ENCODE results near the gene CCND1. TPM values are rescaled to one million over a fixed set of nuclear protein-coding genes. Genes with fewer than 3 reads are reported as not detected.

Gene CCND1
- total RNA-seq, 5 donors from 2014 or later (not counting 1 experiment from before 2014, with no cell fraction given) = 1.0 to 4.2 (median 2.8) TPM

DNA sequence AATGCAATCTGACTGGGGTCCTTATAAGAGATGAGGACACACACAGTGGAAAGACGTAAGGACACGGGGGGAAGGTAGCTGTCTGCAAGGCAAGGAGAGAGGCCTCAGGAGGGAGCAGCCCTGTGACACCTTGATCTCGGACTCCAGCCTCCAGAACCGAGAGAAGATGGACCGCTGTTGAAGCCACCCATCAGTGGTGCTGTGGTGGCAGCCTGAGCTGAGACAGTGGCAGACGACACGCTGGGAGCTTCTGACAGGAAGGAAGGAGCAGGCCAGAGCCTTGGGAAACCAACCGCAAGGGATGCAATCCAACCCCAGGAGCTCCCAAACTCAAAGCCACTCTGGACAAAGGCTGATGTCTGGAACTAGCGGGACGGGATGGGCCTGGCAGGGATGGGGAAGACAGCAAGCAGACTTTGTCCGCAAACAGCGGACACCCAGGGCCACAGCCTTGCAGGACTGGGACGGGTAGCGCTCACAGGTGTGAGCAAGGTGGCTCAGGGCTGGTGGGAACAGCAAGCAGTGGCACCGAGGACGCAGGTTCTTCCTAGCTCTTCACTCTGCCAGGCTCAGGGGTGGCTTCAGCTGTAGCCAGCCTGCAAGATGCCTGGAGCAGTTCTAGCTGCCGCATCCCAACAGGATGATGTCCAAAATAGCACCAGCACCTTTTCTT, 23.3 kb downstream of the CCND1 start:
- Histone ChIP-seq H3K27me3 (replicated peaks in 1 of 2; ENCODE audit: control insufficient read depth in 2 of 2, extremely low read depth in 1 of 2, insufficient read depth in 2 of 2, low read length in 1 of 2) (no peaks in the 10 kb centered on the region), H3K4me3 (ENCODE audit: control insufficient read depth in 1 of 2, extremely low read depth in 1 of 2, low read length in 1 of 2) (no peak overlapping the region), H3K9me3 (no peaks in the 10 kb centered on the region), H3K27ac (ENCODE audit: low read length) (no peak overlapping the region), H3K36me3 (ENCODE audit: control insufficient read depth in 2 of 2, extremely low read depth in 1 of 2, insufficient read depth in 1 of 2, low read length in 1 of 2) (peaks cover 15 to 41% of the 10 kb centered on the region in 2 donors), H3K4me1 (ENCODE audit: control insufficient read depth in 1 of 2, extremely low read depth in 1 of 2, insufficient read depth in 2 of 2, low read length in 2 of 2) (no peaks in the 10 kb centered on the region)
- Mint-ChIP-seq H3K36me3 (peaks cover 34% of the 10 kb centered on the region), H3K4me3 (no peak overlapping the region), H3K4me1 (peaks cover 0 to 5% (median 3%) of the 10 kb centered on the region in 3 donors), H3K27ac (no peak overlapping the region), H3K9me3 (no peaks in the 10 kb centered on the region), H3K27me3 (no peaks in the 10 kb centered on the region)
- CTCF ChIA-PET = no interaction called here
- POLR2A ChIA-PET = no interaction called here
- WGBS (ENCODE audit: insufficient coverage) = 96% methylated on average over 17 of the region's 17 CpGs
- no peak for DNase-seq
- no peak for ATAC-seq (replicated peaks in 1 of 4)

DNA sequence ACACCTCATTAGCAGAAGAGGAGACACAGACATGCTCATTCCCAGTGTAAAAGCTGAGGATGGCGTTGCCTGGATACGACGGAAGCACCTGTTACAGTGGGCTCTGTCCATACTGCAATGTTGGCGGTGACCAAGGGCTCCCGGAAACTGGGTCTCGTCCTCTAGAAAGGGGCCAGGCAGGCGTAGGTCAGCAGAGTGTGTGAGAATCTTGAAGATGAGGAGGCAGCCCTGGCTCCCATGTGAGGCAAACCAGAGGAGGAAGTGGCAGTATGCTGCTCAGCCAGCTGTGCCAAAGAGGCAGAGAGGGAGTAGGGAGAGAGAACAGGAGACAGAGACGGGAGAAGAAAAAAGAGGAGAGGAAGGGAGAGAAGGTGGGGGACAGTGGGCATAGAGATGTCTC, 23.9 kb downstream of the CCND1 start:
- Mint-ChIP-seq H3K27me3 (no peaks in the 10 kb centered on the region), H3K36me3 (peaks cover 34% of the 10 kb centered on the region), H3K4me1 (peaks cover 0 to 6% (median 4%) of the 10 kb centered on the region in 3 donors), H3K4me3 (no peak overlapping the region), H3K27ac (no peak overlapping the region), H3K9me3 (no peaks in the 10 kb centered on the region)
- Histone ChIP-seq H3K36me3 (ENCODE audit: control insufficient read depth in 2 of 2, extremely low read depth in 1 of 2, insufficient read depth in 1 of 2, low read length in 1 of 2) (peaks cover 19 to 45% of the 10 kb centered on the region in 2 donors), H3K4me1 (ENCODE audit: control insufficient read depth in 1 of 2, extremely low read depth in 1 of 2, insufficient read depth in 2 of 2, low read length in 2 of 2) (no peaks in the 10 kb centered on the region), H3K9me3 (no peaks in the 10 kb centered on the region), H3K4me3 (ENCODE audit: control insufficient read depth in 1 of 2, extremely low read depth in 1 of 2, low read length in 1 of 2) (no peak overlapping the region), H3K27me3 (replicated peaks in 1 of 2; ENCODE audit: control insufficient read depth in 2 of 2, extremely low read depth in 1 of 2, insufficient read depth in 2 of 2, low read length in 1 of 2) (no peaks in the 10 kb centered on the region), H3K27ac (ENCODE audit: low read length) (no peak overlapping the region)
- ATAC-seq (replicated peaks in 1 of 4) (no peak), DNase-seq (no peak)
- CTCF ChIA-PET = no interaction called here
- POLR2A ChIA-PET = interaction anchor here in 1 of 2 donors (0.6 kb wide), 1 partner anchor 50 kb away, joined by 3 read pairs; no protein-coding TSS in a partner anchor
- 95% methylated on average over 8 of the region's 8 CpGs for WGBS (ENCODE audit: insufficient coverage)

DNA sequence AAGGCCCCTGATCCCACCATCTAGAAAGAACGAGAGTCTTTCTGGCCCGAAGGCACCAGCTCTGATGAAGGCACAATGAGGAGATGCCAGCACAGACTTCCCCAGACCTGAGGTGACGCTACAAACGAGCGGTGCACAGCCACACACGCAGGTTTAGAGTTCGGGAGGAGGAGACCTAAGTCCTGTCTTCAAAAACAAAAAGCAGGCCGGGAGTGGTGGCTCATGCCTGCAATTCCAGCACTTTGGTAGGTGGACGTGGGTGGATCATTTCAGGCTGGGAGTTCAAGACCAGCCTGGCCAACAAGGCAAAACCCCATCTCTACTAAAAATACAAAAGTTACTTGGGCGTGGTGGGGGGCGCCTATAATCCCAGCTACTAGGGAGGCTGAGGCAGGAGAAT, 24.7 kb downstream of the CCND1 start:
- Histone ChIP-seq H3K9me3 (no peaks in the 10 kb centered on the region), H3K27ac (ENCODE audit: low read length) (no peak overlapping the region), H3K4me1 (ENCODE audit: control insufficient read depth in 1 of 2, extremely low read depth in 1 of 2, insufficient read depth in 2 of 2, low read length in 2 of 2) (no peaks in the 10 kb centered on the region), H3K27me3 (replicated peaks in 1 of 2; ENCODE audit: control insufficient read depth in 2 of 2, extremely low read depth in 1 of 2, insufficient read depth in 2 of 2, low read length in 1 of 2) (no peaks in the 10 kb centered on the region), H3K4me3 (ENCODE audit: control insufficient read depth in 1 of 2, extremely low read depth in 1 of 2, low read length in 1 of 2) (no peak overlapping the region), H3K36me3 (ENCODE audit: control insufficient read depth in 2 of 2, extremely low read depth in 1 of 2, insufficient read depth in 1 of 2, low read length in 1 of 2) (peaks cover 19 to 52% of the 10 kb centered on the region in 2 donors)
- Mint-ChIP-seq H3K27me3 (no peaks in the 10 kb centered on the region), H3K27ac (no peak overlapping the region), H3K9me3 (no peaks in the 10 kb centered on the region), H3K36me3 (peaks cover 39% of the 10 kb centered on the region), H3K4me3 (no peak overlapping the region), H3K4me1 (peaks cover 8 to 13% (median 12%) of the 10 kb centered on the region in 3 donors)
- DNase-seq = no peak
- POLR2A ChIA-PET = interaction anchor here in 1 of 2 donors (0.6 kb wide), 1 partner anchor 51 kb away, joined by 3 read pairs; no protein-coding TSS in a partner anchor
- WGBS (ENCODE audit: insufficient coverage) = 87% methylated on average over 6 of the region's 11 CpGs
- ATAC-seq (replicated peaks in 1 of 4) = no peak
- CTCF ChIA-PET = no interaction called here

DNA sequence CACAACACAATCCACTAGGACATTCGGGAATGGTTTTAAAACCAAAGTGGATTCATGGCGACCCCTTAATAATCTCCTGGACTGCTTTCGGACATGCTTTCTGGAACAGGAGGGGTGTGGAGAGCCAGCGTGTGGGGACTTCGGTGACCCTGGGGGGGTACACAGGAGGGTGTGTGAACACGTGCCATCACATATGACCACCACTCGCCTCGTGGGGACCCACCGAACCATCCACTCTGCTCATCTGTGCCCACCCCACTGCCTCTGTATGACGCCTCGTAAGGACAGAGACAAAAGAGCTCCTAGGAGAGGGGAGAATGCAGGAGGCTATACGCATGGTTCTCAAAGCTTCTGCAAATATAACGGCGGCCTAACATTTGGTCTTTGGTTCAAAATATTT, 25.3 kb downstream of the CCND1 start:
- Mint-ChIP-seq H3K27me3 (no peaks in the 10 kb centered on the region), H3K36me3 (peaks cover 40% of the 10 kb centered on the region), H3K4me1 (peaks cover 8 to 13% (median 12%) of the 10 kb centered on the region in 3 donors), H3K4me3 (no peak overlapping the region), H3K27ac (no peak overlapping the region), H3K9me3 (no peaks in the 10 kb centered on the region)
- H3K9me3 ChIP-seq = no peaks in the 10 kb centered on the region
- no peak overlapping the region for H3K4me3 ChIP-seq (ENCODE audit: control insufficient read depth in 1 of 2, extremely low read depth in 1 of 2, low read length in 1 of 2)
- ATAC-seq (replicated peaks in 1 of 4) = no peak
- ChIA-PET CTCF (no interaction called here), POLR2A (no interaction called here)
- H3K36me3 ChIP-seq (ENCODE audit: control insufficient read depth in 2 of 2, extremely low read depth in 1 of 2, insufficient read depth in 1 of 2, low read length in 1 of 2) = peaks cover 23 to 55% of the 10 kb centered on the region in 2 donors
- H3K27me3 ChIP-seq (replicated peaks in 1 of 2; ENCODE audit: control insufficient read depth in 2 of 2, extremely low read depth in 1 of 2, insufficient read depth in 2 of 2, low read length in 1 of 2) = no peaks in the 10 kb centered on the region
- no peak overlapping the region for H3K27ac ChIP-seq (ENCODE audit: low read length)
- H3K4me1 ChIP-seq (ENCODE audit: control insufficient read depth in 1 of 2, extremely low read depth in 1 of 2, insufficient read depth in 2 of 2, low read length in 2 of 2) = no peaks in the 10 kb centered on the region
- no peak for DNase-seq
- 100% methylated on average over 3 of the region's 14 CpGs for WGBS (ENCODE audit: insufficient coverage)

DNA sequence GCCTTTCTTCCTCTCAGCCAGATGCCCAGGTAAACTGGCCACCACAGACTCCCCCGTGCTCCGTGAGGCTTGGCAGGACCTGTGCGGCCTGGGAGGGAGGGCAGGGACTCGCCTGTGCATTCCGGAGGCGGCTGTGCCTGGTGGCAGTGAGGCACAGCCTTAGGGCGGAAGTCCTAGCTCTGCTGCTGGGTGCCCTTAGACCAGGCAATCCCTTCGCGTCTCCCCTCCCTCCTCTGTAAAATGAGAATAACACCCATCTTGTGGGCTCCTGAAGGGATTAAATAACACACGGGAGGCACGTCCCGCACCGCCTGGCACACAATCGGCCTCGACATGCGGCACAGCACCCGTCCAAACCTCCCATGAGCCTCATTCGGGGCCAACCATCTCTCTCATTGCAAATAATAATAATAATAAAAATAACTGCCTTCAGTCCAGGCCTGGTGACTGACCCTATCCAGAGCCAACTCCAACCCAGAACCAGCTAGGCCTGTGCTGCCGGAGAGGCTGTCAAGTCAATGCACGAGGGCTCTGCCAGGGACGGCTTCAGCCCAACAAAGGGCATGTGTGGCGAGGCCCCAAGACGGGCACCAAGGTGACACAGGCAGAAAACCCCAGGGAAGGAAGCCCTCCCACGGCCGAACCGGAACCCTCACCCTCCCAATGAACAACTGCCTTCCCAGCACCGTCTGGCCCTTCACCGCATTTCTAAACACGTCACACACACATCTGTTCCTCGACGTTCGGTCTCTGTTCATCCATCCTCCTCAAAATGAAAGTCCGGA, 26.0 kb downstream of the CCND1 start:
- no peaks in the 10 kb centered on the region for H3K4me1 ChIP-seq (ENCODE audit: control insufficient read depth in 1 of 2, extremely low read depth in 1 of 2, insufficient read depth in 2 of 2, low read length in 2 of 2)
- DNase-seq = no peak
- H3K27ac Mint-ChIP-seq = no peak overlapping the region
- H3K9me3 Mint-ChIP-seq = no peaks in the 10 kb centered on the region
- ATAC-seq (replicated peaks in 1 of 4) = no peak
- ChIA-PET CTCF (no interaction called here), POLR2A (no interaction called here)
- no peak overlapping the region for H3K27ac ChIP-seq (ENCODE audit: low read length)
- peaks cover 12 to 19% (median 15%) of the 10 kb centered on the region in 3 donors for H3K4me1 Mint-ChIP-seq
- H3K36me3 Mint-ChIP-seq = peaks cover 46% of the 10 kb centered on the region
- H3K9me3 ChIP-seq = no peaks in the 10 kb centered on the region
- no peak overlapping the region for H3K4me3 Mint-ChIP-seq
- H3K27me3 ChIP-seq (replicated peaks in 1 of 2; ENCODE audit: control insufficient read depth in 2 of 2, extremely low read depth in 1 of 2, insufficient read depth in 2 of 2, low read length in 1 of 2) = no peaks in the 10 kb centered on the region
- peaks cover 27 to 60% of the 10 kb centered on the region in 2 donors for H3K36me3 ChIP-seq (ENCODE audit: control insufficient read depth in 2 of 2, extremely low read depth in 1 of 2, insufficient read depth in 1 of 2, low read length in 1 of 2)
- 95% methylated on average over 11 of the region's 33 CpGs for WGBS (ENCODE audit: insufficient coverage)
- H3K4me3 ChIP-seq (ENCODE audit: control insufficient read depth in 1 of 2, extremely low read depth in 1 of 2, low read length in 1 of 2) = no peak overlapping the region
- H3K27me3 Mint-ChIP-seq = no peaks in the 10 kb centered on the region

DNA sequence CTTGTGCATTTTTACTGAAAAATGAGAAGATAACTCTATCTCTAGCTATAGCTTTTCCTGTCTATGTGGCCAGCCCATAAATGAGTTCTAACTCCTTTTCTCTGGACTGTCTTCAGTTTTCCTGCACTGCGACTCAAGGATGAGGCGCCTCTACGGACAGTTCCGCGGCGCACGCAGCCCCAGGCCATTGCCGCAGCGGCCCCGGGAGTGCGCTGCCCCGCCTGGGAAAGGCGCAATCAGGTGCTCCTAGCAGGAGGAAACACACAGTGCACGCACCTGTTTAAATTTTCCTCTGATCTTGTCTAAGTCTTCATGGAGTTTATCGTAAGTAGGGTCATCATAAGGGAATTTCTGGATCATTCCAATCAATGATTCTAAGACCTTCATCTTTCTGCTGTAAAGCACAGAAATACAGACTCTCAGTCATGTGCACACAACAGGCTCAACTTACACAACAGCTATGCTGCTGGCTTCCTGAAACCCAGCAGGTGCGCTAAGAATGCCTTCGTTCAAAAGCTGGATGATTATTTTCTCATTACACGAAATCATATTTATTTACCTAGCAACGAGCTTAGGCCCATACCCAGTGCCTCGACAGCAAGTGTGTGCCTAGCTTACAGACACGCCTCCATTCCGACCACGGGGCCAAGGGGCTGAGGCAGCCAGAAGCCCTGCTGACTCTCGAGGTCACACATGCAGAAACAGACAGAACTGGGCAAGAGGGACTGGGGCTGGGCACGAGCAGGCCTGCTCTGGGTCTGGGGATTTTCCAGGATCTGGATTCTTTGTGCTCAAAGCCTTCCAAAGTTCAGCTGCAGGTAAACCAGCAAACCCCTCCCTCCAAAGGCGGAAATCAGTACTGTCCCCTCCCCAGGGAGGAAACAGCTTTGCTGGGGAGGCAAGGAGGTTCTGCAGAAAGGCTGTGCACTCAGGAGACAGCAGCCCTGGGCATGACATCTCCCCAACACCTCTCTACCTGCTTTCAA, 27.0 kb downstream of the CCND1 start:
- H3K36me3 ChIP-seq (ENCODE audit: control insufficient read depth in 2 of 2, extremely low read depth in 1 of 2, insufficient read depth in 1 of 2, low read length in 1 of 2) = peaks cover 28 to 64% of the 10 kb centered on the region in 2 donors
- ChIA-PET CTCF (interaction anchor here in 1 of 2 donors (0.6 kb wide), 1 partner anchor 780 kb away, joined by 4 read pairs; no protein-coding TSS in a partner anchor), POLR2A (interaction anchor here in 1 of 2 donors (0.6 kb wide), 1 partner anchor 426 kb away, joined by 4 read pairs; no protein-coding TSS in a partner anchor)
- 95% methylated on average over 24 of the region's 26 CpGs for WGBS (ENCODE audit: insufficient coverage)
- Mint-ChIP-seq H3K27ac (no peak overlapping the region), H3K36me3 (peaks cover 41% of the 10 kb centered on the region), H3K4me3 (no peak overlapping the region), H3K9me3 (no peaks in the 10 kb centered on the region), H3K27me3 (no peaks in the 10 kb centered on the region), H3K4me1 (peaks cover 21 to 26% (median 22%) of the 10 kb centered on the region in 3 donors)
- no peaks in the 10 kb centered on the region for H3K9me3 ChIP-seq
- no peak overlapping the region for H3K4me3 ChIP-seq (ENCODE audit: control insufficient read depth in 1 of 2, extremely low read depth in 1 of 2, low read length in 1 of 2)
- H3K27ac ChIP-seq (ENCODE audit: low read length) = no peak overlapping the region
- H3K4me1 ChIP-seq (ENCODE audit: control insufficient read depth in 1 of 2, extremely low read depth in 1 of 2, insufficient read depth in 2 of 2, low read length in 2 of 2) = peaks cover 0 to 2% of the 10 kb centered on the region in 2 experiments
- ATAC-seq (replicated peaks in 1 of 4) = no peak
- DNase-seq = no peak
- H3K27me3 ChIP-seq (replicated peaks in 1 of 2; ENCODE audit: control insufficient read depth in 2 of 2, extremely low read depth in 1 of 2, insufficient read depth in 2 of 2, low read length in 1 of 2) = no peaks in the 10 kb centered on the region

All from T-cell (primary cell).